ENCODE data around the gene FAM89A.

Gene FAM89A

DNA sequence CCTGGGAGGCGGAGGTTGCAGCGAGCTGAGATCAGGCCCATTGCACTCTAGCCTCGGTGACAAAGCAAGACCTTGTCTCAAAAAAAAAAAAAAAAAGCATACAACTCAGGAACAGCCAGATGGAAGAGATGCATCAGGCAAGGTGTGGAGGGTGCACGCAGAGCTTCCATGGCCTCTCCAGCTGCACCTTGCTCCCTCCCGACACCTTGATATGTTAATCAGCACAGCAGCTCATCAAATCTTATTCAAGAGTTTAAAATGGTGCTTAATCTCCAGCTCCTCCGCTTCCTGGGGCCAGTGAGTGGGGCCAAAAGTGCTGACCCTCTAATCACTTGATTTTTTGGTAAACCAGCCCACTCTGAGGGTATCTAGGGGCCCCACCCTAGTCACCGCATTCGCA lies 29.3 kb upstream of the FAM89A start:
- no peak for DNase-seq (ENCODE audit: low spot score)
- TF ChIP-seq, protein P1, sequence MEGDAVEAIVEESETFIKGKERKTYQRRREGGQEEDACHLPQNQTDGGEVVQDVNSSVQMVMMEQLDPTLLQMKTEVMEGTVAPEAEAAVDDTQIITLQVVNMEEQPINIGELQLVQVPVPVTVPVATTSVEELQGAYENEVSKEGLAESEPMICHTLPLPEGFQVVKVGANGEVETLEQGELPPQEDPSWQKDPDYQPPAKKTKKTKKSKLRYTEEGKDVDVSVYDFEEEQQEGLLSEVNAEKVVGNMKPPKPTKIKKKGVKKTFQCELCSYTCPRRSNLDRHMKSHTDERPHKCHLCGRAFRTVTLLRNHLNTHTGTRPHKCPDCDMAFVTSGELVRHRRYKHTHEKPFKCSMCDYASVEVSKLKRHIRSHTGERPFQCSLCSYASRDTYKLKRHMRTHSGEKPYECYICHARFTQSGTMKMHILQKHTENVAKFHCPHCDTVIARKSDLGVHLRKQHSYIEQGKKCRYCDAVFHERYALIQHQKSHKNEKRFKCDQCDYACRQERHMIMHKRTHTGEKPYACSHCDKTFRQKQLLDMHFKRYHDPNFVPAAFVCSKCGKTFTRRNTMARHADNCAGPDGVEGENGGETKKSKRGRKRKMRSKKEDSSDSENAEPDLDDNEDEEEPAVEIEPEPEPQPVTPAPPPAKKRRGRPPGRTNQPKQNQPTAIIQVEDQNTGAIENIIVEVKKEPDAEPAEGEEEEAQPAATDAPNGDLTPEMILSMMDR (IDR thresholded peaks at IDR 0.05; ENCODE audit: extremely low read depth, insufficient read depth, missing control alignments): no peak
- in situ Hi-C loops (cut with MboI; ENCODE audit: low pct_unique_long_range_greater_than_20kb, low sequenced_read_pairs, unreplicated experiment): no loop called here

DNA sequence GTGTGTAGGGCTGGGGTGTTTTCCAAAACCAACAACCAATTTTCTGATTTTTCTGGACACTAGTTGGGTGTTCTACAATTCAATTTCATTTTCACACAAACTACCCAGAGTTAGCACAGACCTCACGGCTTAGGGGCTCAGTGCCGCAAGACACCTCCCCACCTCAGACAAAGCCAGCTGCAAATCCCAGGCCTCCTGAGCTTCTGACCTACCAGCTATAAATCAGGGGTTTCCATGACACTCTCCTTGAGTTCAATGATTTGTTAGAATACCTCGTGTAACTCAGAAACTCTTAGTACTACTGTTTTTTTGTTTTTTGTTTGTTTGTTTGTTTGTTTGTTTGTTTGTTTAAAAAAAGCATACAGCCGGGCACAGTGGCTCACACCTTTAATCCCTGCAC lies 28.7 kb upstream of the FAM89A start:
- TF ChIP-seq, protein P1 (IDR thresholded peaks at IDR 0.05; ENCODE audit: extremely low read depth, insufficient read depth, missing control alignments): no peak
- in situ Hi-C loops (cut with MboI; ENCODE audit: low pct_unique_long_range_greater_than_20kb, low sequenced_read_pairs, unreplicated experiment): no loop called here
- no peak for DNase-seq (ENCODE audit: low spot score)

GRCh38 chr1:231065510-231066241 lies 25.6 kb upstream of the FAM89A start:
- in situ Hi-C loops (cut with MboI; ENCODE audit: low pct_unique_long_range_greater_than_20kb, low sequenced_read_pairs, unreplicated experiment): no loop called here
- DNase-seq (ENCODE audit: low spot score): no peak
- TF ChIP-seq, protein P1 (IDR thresholded peaks at IDR 0.05; ENCODE audit: extremely low read depth, insufficient read depth, missing control alignments): no peak

DNA sequence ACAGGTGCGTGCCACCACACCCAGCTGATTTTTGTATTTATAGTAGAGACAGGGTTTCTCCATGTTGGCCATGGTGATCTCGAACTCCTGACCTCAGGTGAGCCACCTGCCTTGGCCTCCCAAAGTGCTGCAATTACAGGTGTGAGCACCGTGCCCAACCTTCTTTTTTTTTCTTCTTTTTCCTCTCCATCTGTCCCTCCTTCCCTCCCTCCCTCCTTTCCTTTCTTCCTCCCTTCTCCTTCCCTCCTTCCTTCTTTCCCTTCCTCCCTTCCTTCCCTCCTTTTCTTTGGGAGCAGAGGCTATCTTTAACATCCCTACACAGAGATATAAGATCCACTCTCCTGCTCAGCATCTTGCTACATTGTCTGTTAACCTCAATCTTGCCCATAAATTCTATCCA lies 24.4 kb upstream of the FAM89A start:
- DNase-seq (ENCODE audit: low spot score): no peak
- TF ChIP-seq, protein P1 (IDR thresholded peaks at IDR 0.05; ENCODE audit: extremely low read depth, insufficient read depth, missing control alignments): no peak
- in situ Hi-C loops (cut with MboI; ENCODE audit: low pct_unique_long_range_greater_than_20kb, low sequenced_read_pairs, unreplicated experiment): no loop called here

GRCh38 chr1:231063331-231063730 lies 23.3 kb upstream of the FAM89A start:
- TF ChIP-seq, protein P1 (IDR thresholded peaks at IDR 0.05; ENCODE audit: extremely low read depth, insufficient read depth, missing control alignments): no peak
- no peak for DNase-seq (ENCODE audit: low spot score)
- in situ Hi-C loops (cut with MboI; ENCODE audit: low pct_unique_long_range_greater_than_20kb, low sequenced_read_pairs, unreplicated experiment): no loop called here

DNA sequence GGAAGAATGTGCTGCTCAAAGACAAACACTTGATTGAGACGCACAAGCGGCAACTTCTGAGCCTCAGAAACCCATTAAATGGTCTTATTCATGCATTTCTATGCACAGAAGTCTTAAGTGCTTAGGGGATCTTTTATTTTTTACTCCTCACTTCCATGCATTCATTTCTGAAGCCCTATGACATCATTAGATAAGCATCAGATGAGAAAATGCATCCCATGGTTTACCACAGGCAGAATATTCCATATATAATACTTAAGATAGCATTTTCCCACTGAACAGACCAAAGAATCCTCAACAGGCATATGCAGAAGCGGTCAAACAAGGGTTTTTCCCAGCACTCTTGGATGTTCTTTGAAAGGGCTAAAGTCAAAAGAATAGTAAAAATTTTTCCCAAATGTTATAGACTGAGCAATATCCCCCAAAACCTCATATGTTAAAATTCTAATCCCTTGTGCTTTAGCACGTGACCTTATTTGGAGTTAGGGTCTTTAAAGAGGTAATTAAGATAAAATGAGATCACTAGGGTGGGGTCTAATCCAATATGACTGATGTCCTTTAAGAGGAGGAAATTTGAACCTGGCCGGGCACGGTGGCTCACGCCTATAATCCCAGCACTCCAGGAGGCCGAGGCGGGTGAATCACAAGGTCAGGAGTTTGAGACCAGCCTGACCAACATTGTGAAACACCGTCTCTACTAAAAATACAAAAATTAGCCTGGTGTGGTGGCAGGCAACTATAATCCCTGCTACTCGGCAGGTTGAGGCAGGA lies 22.6 kb upstream of the FAM89A start:
- in situ Hi-C loops (cut with MboI; ENCODE audit: low pct_unique_long_range_greater_than_20kb, low sequenced_read_pairs, unreplicated experiment): no loop called here
- TF ChIP-seq, protein P1 (IDR thresholded peaks at IDR 0.05; ENCODE audit: extremely low read depth, insufficient read depth, missing control alignments): no peak
- DNase-seq (ENCODE audit: low spot score): no peak

All from GM13977 (cell line).